Measurements from ENCODE around the gene GALNT14.

- TF ChIP-seq CTCF (conservative IDR thresholded peaks at IDR 0.05 in 1 of 2, IDR thresholded peaks at IDR 0.05 in 1 of 2; ENCODE audit: low read depth in 1 of 2, low read length in 2 of 2) (no peak), EZH2 (IDR thresholded peaks at IDR 0.05; ENCODE audit: low read length, missing control alignments) (no peak)
Observed at GRCh38 chr2:31071741-31072140, 66.5 kb downstream of the GALNT14 start.

Data from fibroblast of lung (primary cell).